NCI-H2081 treated with DMSO at 0.1 percent for 48 hours (cell line): ENCODE results near the gene NTRK2.

Source experiments
- DNase-seq: peaks from one replicate; lab custom pipeline; 2025; lab: John Stamatoyannopoulos, UW

NTRK2 gene

DNA sequence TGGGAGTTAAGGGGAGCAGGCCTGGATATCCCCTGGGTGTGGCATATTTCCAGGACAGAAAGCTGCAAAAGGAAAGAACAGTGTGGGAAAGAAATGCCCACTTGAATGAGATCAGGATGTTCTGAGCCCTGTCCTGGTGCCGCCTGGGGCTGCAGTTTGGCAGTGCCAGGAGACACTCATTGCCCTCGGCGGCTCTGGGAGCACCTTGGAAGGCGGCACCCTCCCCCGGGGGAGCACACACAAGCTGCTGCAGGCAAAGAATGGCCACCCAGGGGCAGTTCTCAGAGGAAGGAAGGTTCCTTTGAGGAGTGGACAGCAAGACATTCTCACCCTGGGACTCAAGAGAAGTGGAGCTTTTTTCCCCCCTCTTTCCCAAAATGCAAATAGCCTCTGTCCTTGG, 305.3 kb downstream of the NTRK2 start:
- no peak for DNase-seq

DNA sequence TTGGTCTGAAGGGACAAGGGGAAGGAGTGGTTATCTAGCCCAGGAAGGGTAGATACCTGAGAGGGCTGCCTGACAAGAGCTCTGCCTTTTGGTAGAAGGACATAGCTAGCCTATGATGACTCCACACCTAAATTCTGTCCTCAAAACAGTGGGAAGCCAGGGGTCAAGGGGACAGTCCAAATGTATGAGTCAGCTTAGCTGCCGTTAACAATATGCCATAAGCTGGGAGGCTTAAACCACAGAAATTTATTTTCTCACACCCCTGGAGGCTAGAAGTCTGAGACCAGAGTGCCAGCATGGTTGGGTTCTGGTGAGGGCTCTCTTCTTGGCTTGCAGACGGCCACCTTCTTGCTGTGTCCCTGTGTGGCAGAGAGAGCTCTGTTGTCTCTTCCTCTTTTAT, 306.4 kb downstream of the NTRK2 start:
- no peak for DNase-seq

DNA sequence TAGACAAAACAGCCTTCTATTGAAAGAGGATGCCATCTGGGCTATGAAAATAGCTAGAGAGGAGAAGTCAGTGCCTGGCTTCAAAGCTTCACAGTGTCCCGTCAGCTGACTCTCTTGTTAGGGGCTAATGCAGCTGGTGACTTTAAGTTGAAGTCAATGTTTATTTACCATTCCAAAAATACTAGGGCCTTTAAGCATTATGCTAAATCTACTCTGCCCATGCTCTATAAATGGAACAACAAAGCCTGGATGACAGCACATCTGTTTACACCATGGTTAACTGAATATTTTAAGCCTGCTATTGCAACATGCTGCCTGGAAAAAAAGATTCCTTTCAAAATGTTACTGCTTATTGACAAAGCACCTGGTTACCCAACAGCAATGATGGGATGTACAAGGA, 309.1 kb downstream of the NTRK2 start:
- DNase-seq, result no peak

DNA sequence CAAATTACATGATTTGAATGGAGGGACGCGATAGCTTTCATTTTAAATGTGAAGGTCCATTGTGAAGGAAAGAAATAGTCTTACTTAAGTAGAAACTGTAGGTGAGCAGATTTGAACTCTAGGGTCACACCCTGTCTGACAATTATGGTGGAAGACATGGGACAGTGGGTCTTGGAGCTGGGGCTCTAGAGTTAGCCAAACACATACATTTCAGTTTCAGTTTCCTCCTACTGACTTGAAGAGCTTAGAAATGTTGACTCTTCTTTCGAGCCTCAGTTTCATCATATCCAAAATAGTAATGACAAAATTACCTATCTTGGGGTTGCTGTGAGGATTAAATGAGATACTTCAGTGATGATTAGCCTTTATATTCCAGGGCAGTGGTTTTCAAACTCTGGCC, 314.2 kb downstream of the NTRK2 start:
- DNase-seq, result no peak

DNA sequence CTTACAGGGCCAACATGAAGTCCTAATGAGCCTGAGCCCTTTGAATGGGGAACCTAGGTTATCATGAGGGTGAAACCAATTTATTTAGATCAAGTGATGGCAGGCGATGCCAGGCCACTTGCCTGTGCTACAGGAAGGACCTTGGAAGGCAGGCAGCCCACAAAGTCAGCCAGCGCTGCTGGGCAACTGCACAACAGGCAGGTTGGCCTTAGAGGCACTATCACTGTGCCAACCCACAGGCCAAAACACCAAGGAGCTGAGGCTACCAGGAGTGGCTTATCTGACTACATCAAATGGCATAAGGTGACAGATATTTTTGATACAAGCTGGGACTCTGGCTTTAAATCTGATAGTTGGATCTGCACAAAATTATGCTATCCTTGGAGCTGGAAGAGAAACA, 319.1 kb downstream of the NTRK2 start:
- no peak for DNase-seq

DNA sequence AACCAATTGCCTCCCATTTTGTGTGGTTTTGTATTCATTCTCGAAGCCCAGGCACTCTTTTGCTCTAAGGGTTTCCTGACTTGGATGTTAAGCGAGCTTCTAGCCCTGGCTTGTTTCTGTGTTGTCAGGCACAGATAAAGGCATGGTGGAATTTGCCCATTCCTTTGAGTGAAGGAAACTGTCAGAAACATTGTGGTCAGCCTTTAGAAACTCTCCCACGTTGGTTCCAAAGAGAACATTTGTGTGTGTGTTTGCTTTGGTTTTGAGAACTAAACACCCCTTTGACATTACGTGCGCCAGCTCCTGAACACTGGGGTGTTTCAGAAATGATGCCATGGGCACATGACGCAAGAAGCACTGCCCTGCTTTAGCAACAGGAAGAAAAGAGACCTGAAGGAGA, 320.9 kb downstream of the NTRK2 start:
- no peak for DNase-seq

DNA sequence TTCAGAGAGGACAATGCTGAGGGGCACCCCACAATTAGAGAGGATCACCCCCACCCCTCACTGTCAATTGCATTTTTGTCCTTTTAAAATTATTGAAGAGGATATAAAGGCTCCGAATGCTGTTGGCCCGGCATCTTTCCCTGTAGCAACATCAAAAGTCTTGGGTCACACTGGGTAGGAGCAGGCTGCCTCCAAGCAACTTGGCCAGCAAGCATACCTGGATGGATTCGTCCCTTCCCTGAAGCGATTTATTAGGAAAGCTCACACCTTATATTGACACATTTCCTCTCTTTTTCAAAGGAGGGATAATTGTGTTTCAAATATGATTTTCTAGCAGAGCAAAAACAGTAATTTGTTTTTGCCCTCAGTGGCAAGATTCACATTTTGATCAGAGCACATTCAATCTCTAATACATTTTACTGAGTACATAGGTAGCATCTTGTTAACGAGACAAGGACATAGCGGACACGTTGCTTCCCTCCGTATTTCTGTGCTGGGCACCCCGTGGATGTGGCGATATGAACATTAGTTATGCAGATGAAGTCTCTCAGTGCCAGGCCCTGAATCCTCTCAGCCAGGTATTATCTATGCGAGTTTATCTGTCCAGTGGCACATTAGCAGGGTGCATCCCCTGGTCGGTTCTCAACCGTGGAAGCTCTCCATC, 321.5 kb downstream of the NTRK2 start:
- DNase-seq, result no peak

DNA sequence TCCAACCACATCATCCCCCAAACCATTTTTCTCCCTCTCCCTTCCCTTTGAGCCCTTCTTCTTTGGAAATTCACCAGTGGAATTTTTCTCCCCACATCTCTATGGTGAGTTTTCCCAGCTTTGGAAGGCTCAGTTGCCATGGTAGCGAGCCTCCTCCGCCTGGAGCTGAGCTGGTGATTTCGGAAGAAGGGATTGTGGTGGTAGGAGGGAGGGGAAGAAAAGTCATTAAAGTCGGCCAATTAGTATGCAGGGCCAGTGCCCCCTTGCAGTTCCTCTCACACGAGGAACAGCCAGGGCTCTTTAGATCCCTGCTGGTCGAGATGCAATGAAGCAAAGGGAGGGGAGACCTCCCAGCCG, 322.0 kb downstream of the NTRK2 start:
- DNase-seq, result no peak

DNA sequence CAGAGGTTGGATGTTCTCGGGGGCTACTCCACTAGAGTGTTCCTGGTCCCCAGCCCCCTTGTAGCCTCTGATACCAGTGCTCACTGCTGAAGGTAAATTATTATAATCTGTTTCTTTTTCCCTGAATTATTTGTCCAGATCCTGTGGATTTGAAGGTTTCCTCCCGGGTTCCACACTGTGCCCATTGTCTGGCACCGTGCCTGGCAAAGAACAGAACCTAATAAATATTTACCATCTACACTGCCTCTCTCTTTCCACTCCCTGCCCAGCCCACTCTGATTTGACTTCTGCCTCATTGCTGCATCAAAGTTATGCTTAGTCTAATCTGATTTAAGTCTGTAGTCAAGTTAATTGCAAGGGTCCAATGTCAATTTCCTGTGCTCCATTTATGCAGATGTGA, 322.9 kb downstream of the NTRK2 start:
- DNase-seq, result no peak

DNA sequence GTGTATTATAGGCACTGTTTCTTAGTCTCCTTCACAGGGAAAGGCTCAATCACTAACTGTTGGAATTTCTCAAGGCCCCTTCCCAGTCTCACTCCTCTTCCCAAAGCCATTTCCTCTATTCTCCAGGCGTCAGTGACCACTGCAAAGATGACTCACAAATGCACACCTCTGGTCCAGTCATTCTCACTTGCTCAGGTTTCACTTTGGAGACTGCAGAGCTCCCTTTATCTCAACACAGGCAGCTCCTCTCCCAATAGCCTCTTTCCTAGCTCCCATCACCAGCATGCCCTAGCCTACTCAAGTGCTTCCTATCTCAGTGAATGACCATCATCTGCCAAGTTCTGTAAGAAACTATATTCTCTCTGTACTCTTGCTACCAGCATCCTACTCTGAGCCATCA, 323.6 kb downstream of the NTRK2 start:
- DNase-seq, result no peak

DNA sequence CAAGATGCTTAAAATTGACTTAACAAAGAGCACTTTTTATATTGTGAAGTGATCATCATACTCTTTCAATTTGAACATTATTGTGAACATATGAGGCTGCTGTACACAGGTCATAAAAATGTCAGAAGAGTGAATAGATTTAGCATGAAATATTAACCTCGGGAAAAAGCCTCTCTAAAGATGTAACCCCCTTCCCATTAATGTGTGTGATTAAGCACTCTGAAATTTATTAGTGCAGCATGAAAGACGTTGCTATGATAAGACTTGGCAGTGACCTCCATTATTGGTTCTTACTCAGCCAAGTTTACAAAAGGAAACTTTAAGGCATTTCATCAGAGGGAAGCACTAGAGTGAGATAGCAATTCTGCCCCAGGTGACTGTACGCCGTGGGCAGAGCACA, 326.5 kb downstream of the NTRK2 start:
- DNase-seq, result no peak

DNA sequence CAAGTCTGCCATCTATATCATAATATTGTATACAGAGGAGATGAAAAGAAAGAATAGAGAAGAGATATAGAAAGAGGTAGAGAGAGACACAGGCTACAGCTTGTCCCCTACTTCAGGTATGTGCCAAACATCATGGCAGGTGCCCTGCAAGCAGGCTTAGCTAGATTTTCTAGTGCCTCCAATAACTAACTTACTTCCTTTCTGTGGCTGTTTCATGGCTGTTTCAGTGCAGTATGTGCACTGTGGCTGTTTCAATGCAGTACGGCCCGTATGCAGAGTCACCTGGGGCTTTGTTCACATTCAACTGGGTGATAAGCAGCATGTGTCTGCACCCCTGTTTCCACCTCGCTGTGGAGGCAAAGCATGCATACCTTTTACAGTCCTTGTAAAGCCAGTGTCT, 327.2 kb downstream of the NTRK2 start:
- no peak for DNase-seq

DNA sequence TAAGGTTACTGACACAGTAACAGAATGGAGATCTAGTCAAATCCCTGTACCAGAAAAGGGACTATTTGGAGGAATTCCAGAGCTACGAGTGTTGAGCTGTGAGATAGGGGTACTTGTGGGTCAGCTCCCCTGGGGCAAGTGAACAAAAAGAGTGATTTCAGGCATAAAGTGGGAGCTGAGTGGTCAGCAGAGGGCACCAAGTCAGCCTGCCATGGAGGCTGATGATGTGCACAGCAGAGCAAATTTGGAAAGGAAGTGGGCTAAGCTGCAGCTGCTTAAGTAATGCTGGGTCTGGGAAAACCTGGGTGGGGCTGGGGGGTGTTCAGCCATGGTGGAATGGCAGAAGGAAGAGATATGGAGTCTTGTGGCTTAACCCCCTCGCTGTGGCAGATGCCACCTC, 327.9 kb downstream of the NTRK2 start:
- no peak for DNase-seq

DNA sequence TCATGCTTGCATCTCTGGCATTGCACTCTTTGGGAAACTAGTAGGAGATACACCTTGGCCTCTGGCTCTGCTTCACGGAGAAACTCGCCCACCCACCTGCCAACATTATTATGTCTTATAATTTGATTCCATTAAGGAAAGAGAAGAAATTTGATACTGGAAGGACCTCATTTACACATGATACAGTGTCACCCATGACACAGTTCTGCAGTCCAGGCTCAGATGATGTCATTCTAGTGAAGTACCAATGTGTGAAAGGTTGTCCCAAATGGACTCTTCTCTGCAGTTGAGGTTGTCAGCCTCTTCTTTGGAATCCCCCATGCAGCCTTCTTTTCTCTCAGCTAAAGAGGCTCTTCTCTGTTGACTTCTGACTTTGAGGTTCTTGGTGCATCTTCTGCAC, 329.1 kb downstream of the NTRK2 start:
- DNase-seq, result no peak

DNA sequence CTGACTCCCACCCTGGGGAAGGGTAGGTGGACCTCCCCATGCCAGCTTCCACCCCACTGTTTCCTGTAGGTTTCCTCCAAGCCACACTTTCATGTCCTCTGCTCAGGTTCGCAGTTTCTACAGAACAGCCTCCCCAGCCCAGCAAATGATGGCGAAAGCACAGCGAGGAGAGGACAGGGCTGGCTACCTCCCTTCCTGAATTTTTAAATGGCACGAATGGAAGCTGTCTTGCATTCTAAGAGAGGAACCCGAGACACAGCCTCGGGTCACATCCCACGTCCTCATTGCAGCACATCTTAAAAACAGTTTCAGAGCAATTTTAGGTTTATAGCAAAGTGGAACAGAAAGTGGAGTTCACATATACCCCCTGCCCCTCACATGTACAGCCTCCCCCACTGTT, 330.3 kb downstream of the NTRK2 start:
- no peak for DNase-seq

DNA sequence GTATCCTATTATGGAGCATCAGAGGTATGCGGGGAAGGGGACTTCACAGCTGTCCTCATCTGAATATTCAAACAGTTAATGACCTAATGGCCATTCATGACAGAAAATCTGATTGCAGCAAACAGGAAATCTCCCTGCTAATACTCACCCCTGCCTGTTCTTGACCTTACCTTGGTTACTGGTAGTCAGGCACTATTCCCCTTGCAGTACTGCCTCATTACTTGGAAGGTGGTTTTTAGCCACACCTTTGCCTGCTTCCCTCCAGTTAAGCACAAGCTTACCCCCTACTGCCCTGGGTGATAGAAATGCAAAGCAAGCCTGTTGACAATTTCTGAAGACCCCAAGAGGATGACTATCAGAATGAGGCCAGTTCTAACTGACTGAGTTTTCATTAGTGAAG, 332.4 kb downstream of the NTRK2 start:
- DNase-seq, result no peak

DNA sequence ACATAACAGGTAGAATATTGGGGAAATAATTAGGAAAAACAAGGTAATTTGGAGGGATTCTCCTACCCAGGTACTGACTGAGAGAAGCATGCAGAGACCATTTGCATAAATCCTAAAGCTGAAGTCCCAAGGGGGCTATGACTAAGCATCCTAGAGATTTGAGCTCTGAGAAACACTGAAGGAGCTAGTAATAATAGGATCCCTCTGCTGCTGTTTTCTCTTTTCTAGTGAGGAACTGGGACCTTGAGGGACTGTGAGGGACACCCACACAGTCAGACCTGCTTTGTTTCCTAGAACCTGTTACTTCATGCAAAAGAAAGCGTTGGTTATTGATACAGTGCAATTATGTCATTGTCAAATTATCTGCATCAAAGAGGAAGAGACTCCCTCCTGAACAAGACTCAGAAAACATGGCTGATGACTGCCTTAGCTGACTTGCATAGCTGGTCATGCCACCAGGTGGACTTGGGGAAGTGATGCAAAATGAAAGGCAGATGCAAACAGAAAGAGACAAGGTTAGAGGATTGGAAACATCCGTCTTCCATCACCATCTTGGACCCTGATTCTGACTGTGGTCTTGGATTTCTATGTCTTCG, 335.4 kb downstream of the NTRK2 start:
- no peak for DNase-seq

DNA sequence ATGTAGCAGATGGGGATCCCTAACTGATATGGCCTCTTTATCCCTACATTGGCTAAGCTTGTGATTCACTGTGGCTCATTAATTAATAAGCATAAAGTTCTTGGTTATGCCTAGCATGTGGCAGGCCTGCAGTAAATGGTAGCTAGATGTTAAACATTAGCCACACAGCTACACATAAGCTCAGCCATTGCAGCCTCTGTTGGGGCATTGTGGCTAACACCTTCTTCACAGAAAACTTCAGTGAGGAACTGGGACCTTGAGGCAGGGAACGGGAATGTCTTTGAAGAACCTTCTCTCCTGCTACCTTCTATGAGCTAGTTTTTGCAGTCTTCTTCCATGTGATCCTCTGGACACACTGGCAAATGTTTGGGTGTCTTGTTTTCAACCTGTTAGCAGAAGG, 338.2 kb downstream of the NTRK2 start:
- DNase-seq, result no peak

DNA sequence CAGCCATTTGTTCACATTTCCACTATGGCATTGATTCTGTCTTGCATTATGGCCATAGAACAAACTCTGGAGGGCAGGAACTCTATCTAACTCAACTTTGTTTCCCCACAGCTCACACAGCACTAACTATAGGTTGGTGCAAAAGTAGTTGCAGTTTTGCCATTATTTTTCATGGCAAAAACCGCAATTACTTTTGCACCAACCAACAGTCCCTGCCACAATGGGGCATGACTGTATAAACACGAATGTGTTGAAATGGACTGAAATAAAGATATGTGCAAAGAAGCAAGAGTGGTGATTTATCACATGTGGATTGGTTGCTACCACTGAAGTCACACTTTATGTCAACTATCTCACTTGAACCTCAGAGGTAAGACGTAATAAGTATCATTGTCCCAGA, 338.7 kb downstream of the NTRK2 start:
- no peak for DNase-seq

DNA sequence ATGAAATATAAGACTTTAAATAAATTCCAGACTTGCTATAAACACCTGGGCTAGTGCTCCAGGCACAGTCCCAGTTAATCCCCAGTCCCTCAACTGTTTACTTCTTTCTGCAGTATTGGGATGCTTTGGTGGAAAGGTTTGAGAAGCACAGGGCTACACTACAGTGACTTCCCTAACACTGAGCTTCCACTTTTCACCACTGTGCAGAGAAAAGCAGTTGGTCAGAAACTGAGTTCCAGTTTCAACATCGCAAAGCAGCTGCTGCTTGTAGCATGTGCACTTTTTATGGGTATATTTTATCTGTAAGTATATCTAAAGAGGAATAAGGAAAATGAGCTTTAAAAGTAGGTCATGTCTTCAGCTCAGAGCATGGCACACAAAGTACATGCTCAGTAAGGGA, 339.7 kb downstream of the NTRK2 start:
- DNase-seq, result no peak

DNA sequence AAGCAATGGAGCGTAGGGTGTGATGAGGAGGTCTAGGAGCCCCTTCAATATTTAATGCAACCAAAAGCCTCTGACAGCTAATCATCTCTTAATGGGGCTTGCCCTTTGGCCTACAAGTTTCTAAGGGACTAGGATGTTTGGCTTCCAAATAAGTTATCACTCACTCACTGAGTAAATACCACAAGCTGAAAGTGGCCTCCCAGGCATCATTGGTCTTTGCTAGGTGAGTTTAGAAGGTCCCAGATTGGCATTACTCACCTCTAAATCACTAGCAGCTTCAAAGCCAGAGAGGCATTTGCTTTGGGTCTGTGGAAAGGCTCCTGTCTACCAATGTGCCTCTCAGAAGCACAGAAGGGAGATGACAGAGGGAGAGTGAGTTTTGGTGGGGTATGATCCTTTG, 344.2 kb downstream of the NTRK2 start:
- no peak for DNase-seq

DNA sequence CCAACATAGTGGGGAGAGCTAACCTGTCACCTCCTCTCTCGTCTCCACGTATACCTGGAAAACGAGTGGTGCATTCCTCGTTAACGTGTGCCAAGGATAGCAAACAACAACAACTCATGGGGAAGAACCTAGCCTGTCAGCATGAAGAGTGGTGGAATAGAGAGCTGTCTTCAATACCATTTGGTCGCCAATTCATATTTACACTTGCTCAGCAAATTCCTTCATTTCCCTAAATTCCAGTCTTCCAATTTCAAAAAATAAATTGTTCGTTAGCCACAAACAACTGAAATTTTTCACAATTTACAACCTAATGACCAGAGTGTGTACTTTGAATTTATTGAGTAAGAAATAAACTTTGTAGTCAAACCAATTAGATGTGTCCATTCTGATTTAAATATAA, 344.8 kb downstream of the NTRK2 start:
- no peak for DNase-seq

DNA sequence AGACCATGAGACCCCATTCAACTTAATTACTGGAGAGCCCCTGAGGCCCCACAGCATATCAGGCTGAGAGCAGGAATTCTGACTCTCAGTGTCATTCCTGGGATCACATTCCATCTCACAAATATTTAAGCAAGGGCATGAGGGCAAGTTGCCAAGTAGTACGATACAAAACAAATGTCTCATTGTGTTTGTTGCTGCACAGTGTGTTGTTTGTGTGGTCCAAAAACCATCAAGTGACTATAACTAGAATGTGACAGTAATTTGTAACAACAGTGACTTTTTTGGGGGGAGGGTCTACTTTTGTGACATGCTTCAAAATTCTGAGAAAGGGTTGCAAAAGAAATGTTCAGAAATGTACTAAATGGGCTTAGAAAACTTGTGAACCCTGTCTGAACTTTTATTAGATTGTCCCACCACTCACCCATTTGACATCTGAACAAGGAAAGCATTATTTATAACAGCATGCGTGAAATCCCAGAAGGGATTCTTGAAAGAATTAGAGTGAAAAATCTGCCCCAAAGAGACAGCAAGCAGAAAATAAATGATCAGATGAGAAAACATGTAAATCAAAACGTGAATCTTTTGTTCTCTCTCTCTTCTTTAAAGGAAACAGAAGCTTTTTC, 347.0 kb downstream of the NTRK2 start:
- DNase-seq, result no peak

DNA sequence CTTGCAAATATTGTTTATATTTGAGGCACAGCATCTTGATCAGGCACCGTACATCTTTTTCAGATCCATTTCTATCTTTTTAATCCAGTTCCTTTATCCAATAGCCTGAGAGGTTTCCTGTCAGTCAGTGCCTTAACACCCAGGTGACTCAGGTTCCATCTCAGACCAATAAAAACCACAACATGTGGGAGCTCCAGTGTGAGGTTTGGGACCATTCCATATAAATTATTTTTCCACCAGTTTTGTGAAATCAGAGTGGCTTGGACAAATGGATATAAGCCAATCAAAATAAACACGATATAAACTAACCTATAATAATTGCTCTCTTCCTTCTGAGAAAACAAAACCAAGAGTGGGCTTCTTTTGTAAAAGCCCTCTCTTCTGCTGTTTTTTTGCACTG, 351.3 kb downstream of the NTRK2 start:
- DNase-seq, result no peak
